Inflammatory macrophage treated with lipopolysaccharide for 4 hours (primary cell): ENCODE results near the gene U2SURP.
A peak's percentile ranks its signal among the peaks of the same experiment; 100 is the strongest.
"Not testable (repeated sequence)": the region's sequence is repeated elsewhere in the genome, so short reads cannot be mapped to it uniquely, and the experiment has no call there.

Source experiments
- DNase-seq: peaks from one replicate; pipeline ENCODE4 v3.0.0-alpha.2; 2020

Gene U2SURP

GRCh38 chr3:142977399-142977728 is 24.0 kb upstream of the U2SURP start:
- no peak for DNase-seq

GRCh38 chr3:142981108-142981507 is 20.3 kb upstream of the U2SURP start:
- peak; percentile 64 for DNase-seq

GRCh38 chr3:142982038-142982773 is 19.2 kb upstream of the U2SURP start:
- DNase-seq = no peak

DNA sequence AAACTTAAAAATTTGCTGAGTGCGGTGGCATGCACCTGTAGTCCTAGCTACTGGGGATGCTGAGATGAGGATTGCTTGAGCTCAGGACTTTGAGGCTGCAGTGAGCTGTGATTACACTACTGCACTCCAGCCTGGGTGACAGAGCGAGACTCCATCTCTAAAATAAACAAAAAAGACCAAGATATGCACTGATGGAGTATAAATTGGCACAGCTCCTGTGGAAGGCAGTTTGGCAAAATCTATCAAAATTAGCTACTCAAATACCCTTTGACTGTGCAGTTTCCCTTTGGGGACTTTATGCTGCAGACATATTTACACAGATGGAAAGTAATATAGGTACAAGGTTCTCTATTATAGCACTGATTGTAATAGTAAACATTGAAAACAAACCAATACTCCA is 18.1 kb upstream of the U2SURP start:
- no peak for DNase-seq

- DNase-seq = no peak
These were observed 17.1 kb upstream of the U2SURP start for GRCh38 chr3:142984255-142984654.

- peak; percentile 62 for DNase-seq
These were observed 14.2 kb upstream of the U2SURP start for GRCh38 chr3:142987080-142987700.

GRCh38 chr3:142987707-142988106 is 13.7 kb upstream of the U2SURP start:
- DNase-seq = peak; percentile 79

DNA sequence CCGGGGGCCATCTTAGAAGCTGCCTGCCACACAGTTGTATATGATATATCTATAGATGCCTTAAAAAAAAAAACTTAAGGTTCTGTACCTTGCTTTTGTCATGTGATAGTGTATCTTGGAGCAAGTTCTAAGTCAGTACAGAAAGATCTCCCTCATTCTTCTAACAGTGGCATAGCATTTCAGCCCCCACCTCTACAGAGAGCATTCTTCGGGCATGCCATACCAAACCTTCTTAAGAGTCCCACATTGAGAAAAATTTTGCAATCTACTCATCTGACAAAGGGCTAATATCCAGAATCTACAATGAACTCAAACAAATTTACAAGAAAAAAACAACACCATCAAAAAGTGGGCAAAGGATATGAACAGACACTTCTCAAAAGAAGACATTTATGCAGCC is 13.1 kb upstream of the U2SURP start:
- not testable (repeated sequence) for DNase-seq

DNA sequence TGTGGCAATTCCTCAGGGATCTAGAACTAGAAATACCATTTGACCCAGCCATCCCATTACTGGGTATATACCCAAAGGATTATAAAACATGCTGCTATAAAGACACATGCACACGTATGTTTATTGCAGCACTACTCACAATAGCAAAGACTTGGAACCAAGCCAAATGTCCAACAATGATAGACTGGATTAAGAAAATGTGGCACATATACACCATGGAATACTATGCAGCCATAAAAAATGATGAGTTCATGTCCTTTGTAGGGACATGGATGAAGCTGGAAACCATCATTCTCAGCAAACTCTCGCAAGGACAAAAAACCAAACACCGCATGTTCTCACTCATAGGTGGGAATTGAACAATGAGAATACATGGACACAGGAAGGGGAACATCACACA is 12.5 kb upstream of the U2SURP start:
- DNase-seq = not testable (repeated sequence)

DNA sequence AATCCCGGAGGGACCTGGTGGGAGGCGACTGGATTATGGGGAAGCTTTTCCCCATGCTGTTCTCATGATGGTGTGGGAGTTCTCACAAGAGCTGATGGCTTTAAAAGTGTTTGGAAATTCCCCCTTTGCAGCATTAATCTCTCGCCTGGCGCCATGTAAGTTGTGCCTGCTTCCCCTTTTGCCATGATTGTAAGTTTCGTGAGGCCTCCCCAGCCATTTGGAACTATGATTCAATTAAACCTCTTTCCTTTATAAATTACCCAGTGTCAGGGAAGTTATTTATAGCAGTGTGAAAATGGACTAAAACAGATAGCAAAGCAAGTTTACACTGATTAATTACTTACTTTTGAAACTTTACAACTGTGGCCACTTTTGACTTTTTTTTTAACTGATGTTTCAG is 10.6 kb upstream of the U2SURP start:
- peak; percentile 79 for DNase-seq

GRCh38 chr3:142992323-142992722 is 9.0 kb upstream of the U2SURP start:
- DNase-seq = no peak

DNA sequence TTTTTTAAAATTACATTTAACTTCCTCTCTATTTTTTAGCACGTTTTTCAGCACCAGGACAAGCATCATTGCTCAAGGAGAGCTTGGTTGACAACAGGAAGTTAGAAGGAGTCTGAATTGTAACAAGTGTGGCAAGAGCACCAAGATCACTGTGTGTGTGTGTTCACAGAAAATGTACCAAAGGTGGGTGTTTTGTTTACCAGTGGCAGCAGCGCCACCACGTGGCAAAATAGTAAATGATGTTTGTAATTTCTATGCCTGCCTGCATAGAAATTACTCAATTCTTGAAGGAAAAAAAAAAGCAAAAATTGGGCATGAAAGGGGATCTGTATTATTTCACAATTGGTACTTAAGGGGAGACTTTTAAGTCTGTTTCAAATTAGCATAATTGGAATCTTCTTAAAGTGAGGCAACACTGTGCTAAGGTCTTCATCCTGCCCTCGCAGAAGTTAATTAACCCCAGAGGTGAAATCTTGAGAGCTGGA is 7.4 kb upstream of the U2SURP start:
- peak; percentile 87 for DNase-seq

- DNase-seq = no peak
These were observed 4.0 kb upstream of the U2SURP start for GRCh38 chr3:142997330-142997729.

- no peak for DNase-seq
These were observed 2.9 kb upstream of the U2SURP start for GRCh38 chr3:142998439-142998838.

DNA sequence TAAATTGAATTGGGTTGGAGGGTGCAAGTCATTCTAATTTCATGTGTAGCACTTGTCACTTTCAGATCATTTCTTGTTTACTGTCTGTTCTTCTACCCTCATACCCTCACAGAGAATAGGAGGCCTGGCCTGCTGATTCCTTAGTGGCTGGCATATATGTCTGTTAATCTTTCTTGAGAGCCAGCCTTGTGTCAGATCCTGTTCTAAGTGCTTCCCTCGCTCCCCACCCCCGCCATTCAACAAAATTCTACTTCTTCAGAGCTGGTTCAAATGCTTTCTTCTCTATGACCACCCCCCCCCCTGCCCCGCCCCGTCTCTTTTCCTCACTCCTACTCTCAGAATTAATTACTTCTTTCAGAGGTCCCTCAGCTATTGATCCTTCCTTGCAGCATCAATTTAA is 1.5 kb upstream of the U2SURP start:
- DNase-seq = no peak

DNA sequence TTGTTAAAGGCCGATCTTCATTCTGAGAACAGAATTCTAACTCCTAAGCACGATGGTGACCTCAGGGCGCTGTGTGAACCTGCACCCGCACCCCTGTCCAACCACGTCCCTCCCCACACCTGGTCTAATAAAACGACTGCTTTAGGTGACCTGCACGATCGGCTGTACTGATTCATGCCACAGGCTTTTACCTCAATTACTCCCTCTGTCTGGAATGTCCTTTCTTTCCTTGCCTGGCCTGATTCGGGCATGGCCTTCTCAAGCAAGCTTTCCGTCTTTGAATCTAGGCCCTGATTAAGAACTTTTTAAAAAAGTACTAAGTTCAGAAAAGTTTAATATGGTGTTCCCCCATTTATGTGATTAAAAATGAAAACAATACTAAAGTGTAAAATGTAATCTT is 842 bp upstream of the U2SURP start:
- DNase-seq = no peak

DNA sequence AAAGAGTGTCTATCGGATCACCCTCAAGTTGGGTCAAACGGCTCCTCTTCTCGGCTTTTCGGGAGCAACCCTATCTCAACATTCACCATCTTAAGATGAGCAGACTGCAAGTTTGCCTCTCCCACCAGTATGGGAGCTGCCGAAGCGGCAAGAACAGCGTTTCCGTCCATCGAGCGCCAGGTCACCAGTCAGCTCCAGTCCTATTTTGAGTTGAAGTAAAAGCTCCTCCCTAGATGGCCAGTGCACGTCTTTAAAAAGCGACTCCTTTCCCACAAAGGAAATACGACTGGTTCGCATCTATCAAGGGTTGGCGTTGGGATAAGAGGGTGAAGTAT is 369 bp upstream of the U2SURP start:
- DNase-seq = no peak

GRCh38 chr3:143002083-143002712 is 828 bp downstream of the U2SURP start:
- peak; percentile 57 for DNase-seq

GRCh38 chr3:143002727-143003126 is 1.4 kb downstream of the U2SURP start:
- no peak for DNase-seq

DNA sequence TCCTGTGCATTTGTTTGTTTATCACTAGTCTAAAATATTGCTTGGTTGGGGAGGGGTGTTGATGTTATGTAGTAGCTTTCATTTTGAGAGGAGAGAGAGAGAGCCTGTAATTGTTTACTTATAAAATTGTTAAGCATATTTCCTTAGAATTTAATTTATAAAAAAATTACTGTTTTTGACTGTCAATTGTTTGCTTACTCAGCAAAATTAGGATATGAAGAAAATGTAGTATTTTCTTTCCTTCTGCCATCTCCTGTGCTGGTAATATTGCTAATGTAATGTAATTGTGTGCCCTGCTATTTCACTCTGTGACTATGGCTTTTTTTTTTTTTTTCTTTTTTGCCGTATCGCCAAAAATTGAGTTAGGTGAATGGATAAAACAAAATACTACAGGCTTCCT is 3.5 kb downstream of the U2SURP start:
- no peak for DNase-seq

DNA sequence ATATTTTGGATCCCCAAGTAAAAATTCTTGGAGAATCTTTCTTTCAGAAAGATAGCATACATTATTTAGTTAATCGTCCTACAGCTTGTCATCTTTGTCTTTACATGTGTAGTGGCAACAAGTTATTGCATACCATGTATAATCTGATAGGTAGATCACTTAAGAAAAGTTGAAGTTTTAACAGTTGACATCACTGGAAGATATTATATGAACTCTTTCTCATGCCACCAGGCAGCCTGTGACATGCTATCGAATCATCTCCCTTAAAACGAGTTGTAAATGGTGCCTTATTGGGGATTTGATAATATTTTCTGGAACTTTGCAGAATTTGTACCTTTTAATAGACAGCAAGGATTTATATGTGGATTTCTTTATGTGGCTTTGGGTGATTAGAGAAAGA is 8.7 kb downstream of the U2SURP start:
- no peak for DNase-seq

DNA sequence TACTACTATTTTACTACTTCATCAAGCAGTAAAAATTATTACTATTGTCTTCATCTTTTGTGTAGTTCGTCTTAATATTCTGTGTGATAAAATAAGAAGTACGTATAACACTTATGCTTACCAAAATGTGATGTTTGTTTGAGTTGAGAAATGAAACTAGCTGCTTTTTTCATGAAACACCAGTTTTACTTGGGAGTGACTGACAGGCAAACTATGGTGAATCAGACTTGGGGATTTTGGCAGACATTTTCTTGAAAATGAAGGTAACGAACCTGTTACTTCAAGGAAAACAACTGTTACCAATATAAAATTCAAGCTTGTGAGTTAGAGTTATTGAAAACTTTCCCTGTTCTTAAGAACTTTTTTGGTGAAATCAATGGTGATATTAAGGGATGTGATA is 10.3 kb downstream of the U2SURP start:
- DNase-seq = no peak

DNA sequence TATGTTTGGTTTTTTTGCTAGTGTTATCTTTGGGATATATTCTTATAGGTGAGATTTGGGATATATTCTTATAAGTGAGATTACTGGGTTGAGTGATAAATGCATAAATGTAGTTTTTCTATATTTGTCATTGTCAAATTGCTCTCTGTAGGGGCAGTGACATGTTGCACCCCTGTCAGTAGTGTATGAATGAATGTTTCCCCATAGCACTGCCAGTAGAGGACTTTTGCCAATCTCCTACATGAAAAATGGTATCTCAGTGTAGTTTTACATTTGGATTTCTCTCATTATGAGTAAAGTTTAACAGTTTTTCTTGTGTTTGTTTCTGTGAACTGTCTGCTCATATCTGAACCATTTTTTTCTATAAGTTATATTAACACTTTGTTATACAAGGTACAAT is 13.6 kb downstream of the U2SURP start:
- DNase-seq = no peak

- peak; percentile 21 for DNase-seq
These were observed 15.1 kb downstream of the U2SURP start for GRCh38 chr3:143016321-143016972.
